ENCODE data around the gene FBXW10.
"Not testable (repeated sequence)": the region's sequence is repeated elsewhere in the genome, so short reads cannot be mapped to it uniquely, and the experiment has no call there.

- TF ChIP-seq RAD21 (conservative IDR thresholded peaks at IDR 0.05); CTCF (IDR thresholded peaks at IDR 0.05; ENCODE audit: poor library complexity, severe bottlenecking); EZH2 (IDR thresholded peaks at IDR 0.05; ENCODE audit: borderline replicate concordance, insufficient read depth, low read length, poor library complexity, severe bottlenecking); EP300 (conservative IDR thresholded peaks at IDR 0.05; ENCODE audit: poor library complexity, severe bottlenecking); POLR2AphosphoS5 (IDR thresholded peaks at IDR 0.05); TAF1 (IDR thresholded peaks at IDR 0.05; ENCODE audit: low read depth); SMC3 (conservative IDR thresholded peaks at IDR 0.05; ENCODE audit: poor library complexity): not testable (repeated sequence)
Observed at GRCh38 chr17:18794841-18795240, 51.0 kb downstream of the FBXW10 start.

Measured in neural cell (in vitro differentiated cells).